Subcutaneous preadipocyte (primary cell): ENCODE measurements around the gene OR51E2. TPM values are rescaled to one million over a fixed set of nuclear protein-coding genes. Genes with fewer than 3 reads are reported as not detected.

Experiments used
- total RNA-seq: library from RNA; depleted of rRNA; stranded (reverse); fragments of >200 nt; gene quantifications from 2 replicates; pipeline ENCODE4 v1.2.3, GENCODE V29; 2012

Gene OR51E2
- total RNA-seq = not detected in 2 replicates

DNA sequence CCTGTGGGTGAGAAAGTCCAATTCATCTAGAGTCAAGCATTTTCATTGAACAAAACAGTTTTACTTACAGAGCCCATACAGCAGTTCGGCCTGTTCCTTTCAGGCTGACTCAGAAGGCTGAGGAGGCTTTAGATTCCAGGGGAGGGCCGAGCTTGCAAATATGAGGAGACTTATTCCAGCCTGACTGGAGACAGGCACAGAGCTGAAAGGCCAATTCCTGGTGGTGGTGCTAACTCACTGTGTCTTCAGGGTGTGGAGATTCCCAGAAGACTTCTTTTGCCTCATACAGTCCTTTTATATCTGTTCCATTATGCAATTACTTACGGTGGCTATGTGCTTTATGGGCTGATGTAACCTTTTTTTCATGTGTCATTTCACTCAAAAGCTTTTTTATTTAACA is at the start of gene OR51E2:
OR51E2 (minus strand) TSS at position 269 of the 400 bp plus-strand sequence. CDS start 15,142 bp downstream, outside the sequence.

GRCh38 chr11:4704054-4704789 is 6.6 kb upstream of the OR51E2 start, which contains the start of gene MMP26:
Gene MMP26 (plus strand): TSS chr11:4704784.

GRCh38 chr11:4643682-4644081 is 54.0 kb downstream of the OR51E2 start, which contains the start of gene OR51E1:
Gene OR51E1 (plus strand): TSS chr11:4643982. CDS start chr11:4652527, 8,545 bp downstream.

GRCh38 chr11:4636962-4637661 is 60.5 kb downstream of the OR51E2 start, which contains the start of gene OR51D1:
Gene OR51D1 (plus strand): TSS chr11:4637477. CDS start chr11:4639791, 2,314 bp downstream.

Other genes with a start within 250 kb of the OR51E2 start
- gene OR52K2, start 248.6 kb downstream of the OR51E2 start, total RNA-seq = not detected in 2 replicates
- gene OR52K1, start 215.2 kb downstream of the OR51E2 start, total RNA-seq = not detected in 2 replicates
- gene OR52M1, start 152.7 kb downstream of the OR51E2 start, total RNA-seq = not detected in 2 replicates
- gene OR52I2, start 116.1 kb downstream of the OR51E2 start, total RNA-seq = not detected in 2 replicates
- not detected in 2 replicates for gene OR52I1, start 103.8 kb downstream of the OR51E2 start, total RNA-seq
- 7.0 and 8.0 TPM in 2 replicates for gene TRIM68, start 89.6 kb downstream of the OR51E2 start, total RNA-seq
- gene OR51D1, start 60.4 kb downstream of the OR51E2 start, total RNA-seq = not detected in 2 replicates
- gene OR51E1, start 53.9 kb downstream of the OR51E2 start, total RNA-seq = not detected in 2 replicates
- gene MMP26, start 6.9 kb upstream of the OR51E2 start, total RNA-seq = not detected in 2 replicates
- gene OR51F1, start 72.1 kb upstream of the OR51E2 start, total RNA-seq = not detected in 2 replicates
- not detected in 2 replicates for gene OR52R1, start 106.5 kb upstream of the OR51E2 start, total RNA-seq
- gene OR51F2, start 123.5 kb upstream of the OR51E2 start, total RNA-seq = not detected in 2 replicates
- gene OR51S1, start 151.4 kb upstream of the OR51E2 start, total RNA-seq = not detected in 2 replicates
- not detected in 2 replicates for gene OR51T1, start 184.0 kb upstream of the OR51E2 start, total RNA-seq
- not detected in 2 replicates for gene OR51A7, start 205.9 kb upstream of the OR51E2 start, total RNA-seq
- not detected in 2 replicates for gene OR51G2, start 221.5 kb upstream of the OR51E2 start, total RNA-seq
- gene OR51G1, start 226.5 kb upstream of the OR51E2 start, total RNA-seq = not detected in 2 replicates
- not detected in 2 replicates for gene OR51A4, start 249.8 kb upstream of the OR51E2 start, total RNA-seq